ENCODE measurements around the gene SEL1L. TPM values are rescaled to one million over a fixed set of nuclear protein-coding genes. Genes with fewer than 3 reads are reported as not detected.
"Not testable (repeated sequence)": the region's sequence is repeated elsewhere in the genome, so short reads cannot be mapped to it uniquely, and the experiment has no call there.

Gene SEL1L
- total RNA-seq, result 55.1 TPM
- long read RNA-seq, full-length matches to known transcripts, result 24 of 45 reads
- long read RNA-seq, partial matches to known transcripts, result 12 of 45 reads
- long read RNA-seq, other reads (novel, unspliced or antisense), result 9 of 45 reads

DNA sequence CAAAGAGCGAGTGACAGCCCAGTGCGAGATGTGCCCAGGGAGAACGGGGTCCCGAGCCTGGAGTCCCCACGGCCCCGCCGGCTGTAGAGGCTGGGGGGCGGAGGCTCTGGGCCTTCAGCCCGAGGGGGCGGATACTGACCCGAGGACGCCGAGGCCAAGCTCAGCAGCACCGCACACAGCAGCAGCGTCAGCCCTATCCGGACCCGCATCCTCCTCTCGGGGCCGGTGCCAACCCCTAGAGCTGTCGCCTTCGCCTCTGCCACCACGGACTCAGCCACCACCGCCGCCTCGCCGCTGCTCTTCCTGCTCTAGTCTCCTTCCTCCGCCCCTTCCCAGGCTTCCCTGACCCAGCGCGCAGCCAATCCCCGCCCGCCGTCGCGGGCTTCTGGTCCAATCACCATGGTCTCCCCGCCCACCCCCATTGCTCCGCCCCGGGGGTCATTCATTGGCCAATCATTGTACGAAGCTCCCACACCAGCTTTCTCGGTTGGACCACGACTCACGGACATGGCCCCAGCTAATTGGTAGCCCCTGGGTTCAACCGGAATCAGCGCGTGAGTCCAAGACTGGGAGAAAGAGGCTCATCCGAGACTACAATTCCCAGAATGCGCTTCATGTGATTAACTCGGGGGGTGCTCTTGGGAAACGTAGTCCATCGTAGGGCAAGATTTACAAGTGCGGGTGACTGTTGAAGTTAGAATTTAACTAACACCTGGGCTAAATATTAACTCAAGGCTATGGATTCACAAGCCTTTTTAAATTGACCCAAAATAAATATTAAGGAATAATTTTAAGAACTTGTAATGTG, at the start of gene SEL1L:
Gene SEL1L, minus strand, starts transcription at position 318 of the 808 bp plus-strand sequence. Its CDS starts 109 bp downstream, at position 209.
- DNase-seq (peak; percentile 100), ATAC-seq (peak; percentile 99)
- intact Hi-C loops (cut with micrococcal nuclease), result no loop called here

GRCh38 chr14:81582420-81582819, 48.8 kb upstream of the SEL1L start:
- no peak for ATAC-seq
- intact Hi-C loops (cut with micrococcal nuclease), result no loop called here
- DNase-seq, result no peak

GRCh38 chr14:81579115-81579514, 45.5 kb upstream of the SEL1L start:
- DNase-seq (no peak), ATAC-seq (no peak)
- intact Hi-C loops (cut with micrococcal nuclease), result no loop called here

DNA sequence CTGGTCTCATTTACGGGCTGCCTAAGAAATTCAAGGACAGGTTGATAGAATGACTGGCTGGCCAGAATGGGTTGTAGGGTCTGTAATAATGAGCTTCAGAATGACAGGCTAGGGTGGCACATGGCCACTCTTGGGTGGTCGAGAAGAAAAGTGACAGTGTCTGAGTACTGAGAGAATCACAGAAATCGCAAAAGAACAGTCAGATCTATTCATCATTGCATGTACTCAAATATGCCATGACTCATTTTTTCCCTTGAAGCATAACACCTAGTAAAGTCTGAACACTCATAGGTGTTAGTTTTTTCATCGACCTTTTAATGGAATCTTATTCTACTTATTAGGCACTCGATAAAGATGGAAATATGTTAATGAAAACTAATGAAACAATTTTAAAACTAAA, 37.8 kb upstream of the SEL1L start:
- DNase-seq (no peak), ATAC-seq (no peak)
- intact Hi-C loops (cut with micrococcal nuclease), result no loop called here

DNA sequence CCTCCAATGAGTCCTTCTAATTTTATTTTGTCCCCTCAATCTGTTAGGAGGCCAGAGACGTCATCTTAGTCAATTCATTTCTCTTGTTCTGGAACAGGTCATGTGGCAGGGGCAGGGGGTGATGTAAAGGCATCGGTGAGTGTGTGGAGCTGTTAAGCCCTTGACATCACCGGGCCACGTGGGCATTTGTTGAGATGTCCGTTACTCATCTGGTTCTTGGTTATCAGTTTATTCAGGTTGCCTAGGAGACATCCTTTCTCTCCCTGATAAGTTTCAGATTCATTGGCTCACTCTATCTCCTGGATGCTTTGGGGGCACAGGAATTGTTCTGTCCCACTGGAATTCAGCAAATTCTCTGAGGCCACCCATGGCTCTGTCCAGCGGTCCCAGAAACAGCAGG, 33.6 kb upstream of the SEL1L start:
- intact Hi-C loops (cut with micrococcal nuclease), result no loop called here
- no peak for DNase-seq

GRCh38 chr14:81565441-81566290, 32.0 kb upstream of the SEL1L start:
- peak; percentile 25 for ATAC-seq
- intact Hi-C loops (cut with micrococcal nuclease), result no loop called here
- no peak for DNase-seq

More for the DNA sequence above, 33.6 kb upstream of the SEL1L start:
- no peak for ATAC-seq

DNA sequence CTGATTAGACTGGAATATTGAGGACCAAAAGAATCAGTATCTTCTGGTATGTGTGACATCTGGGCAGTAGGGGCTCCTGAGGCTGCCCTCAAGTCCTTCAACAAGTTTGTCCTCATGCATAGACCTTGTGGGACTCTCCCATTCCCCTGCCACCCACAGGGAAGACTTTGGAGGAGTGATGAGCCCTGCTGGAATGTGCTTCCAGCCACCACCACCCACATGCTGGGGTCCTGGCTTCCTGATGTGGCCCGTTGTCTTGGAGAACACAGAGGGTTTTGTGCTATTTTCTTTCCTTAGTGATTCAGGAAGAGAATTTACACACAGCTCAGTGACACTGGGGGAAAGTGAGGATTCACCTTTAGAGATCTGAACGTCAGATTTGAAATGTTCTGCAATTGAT, 29.2 kb upstream of the SEL1L start:
- intact Hi-C loops (cut with micrococcal nuclease), result no loop called here
- ATAC-seq (no peak), DNase-seq (no peak)

- ATAC-seq, result no peak
- intact Hi-C loops (cut with micrococcal nuclease), result no loop called here
- no peak for DNase-seq
These were observed 27.6 kb upstream of the SEL1L start for GRCh38 chr14:81561084-81561775.

GRCh38 chr14:81559385-81559784, 25.7 kb upstream of the SEL1L start:
- DNase-seq (no peak), ATAC-seq (no peak)
- intact Hi-C loops (cut with micrococcal nuclease), result no loop called here

- intact Hi-C loops (cut with micrococcal nuclease), result no loop called here
- DNase-seq, result no peak
- ATAC-seq, result no peak
These were observed 23.5 kb upstream of the SEL1L start for GRCh38 chr14:81557146-81557545.

DNA sequence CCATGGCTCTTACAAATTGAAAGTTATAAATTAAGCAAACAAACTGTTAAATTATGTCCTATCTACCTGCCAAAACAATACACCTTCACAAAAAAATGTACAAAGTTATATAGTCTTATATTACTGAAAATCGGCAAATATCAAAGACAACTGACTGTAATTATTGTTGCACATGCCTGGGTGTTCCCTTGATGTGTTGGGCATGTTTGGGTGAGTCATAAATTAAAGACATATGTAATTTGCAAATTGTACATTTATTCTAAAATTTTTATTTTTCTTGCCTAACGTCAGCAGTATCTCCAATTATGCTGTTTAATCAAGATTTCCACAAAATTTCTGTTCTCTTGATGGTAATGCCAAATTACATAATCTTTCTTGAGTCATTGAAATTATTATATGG, 22.0 kb upstream of the SEL1L start:
- DNase-seq, result no peak
- no peak for ATAC-seq
- intact Hi-C loops (cut with micrococcal nuclease), result no loop called here

- intact Hi-C loops (cut with micrococcal nuclease), result no loop called here
- no peak for ATAC-seq
- DNase-seq, result no peak
These were observed 21.4 kb upstream of the SEL1L start for GRCh38 chr14:81555051-81555450.

DNA sequence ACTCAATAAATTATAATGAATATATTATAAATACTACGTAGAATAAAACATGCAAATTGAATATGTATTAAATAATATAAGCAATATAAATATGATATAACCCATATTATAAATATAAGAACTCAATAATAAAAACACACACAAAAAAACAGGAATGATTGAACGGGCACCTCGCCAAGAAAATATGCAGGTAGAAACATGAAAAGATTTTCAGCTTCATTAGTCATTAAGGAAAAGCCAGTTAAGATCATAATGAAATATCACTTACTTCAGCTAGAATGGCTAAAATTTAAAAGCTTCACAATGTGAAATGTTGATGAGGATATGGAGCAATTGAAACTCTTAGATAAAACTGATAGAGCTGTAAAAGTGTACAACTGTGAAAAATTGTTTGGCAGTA, 17.8 kb upstream of the SEL1L start:
- intact Hi-C loops (cut with micrococcal nuclease), result no loop called here
- ATAC-seq (no peak), DNase-seq (no peak)

DNA sequence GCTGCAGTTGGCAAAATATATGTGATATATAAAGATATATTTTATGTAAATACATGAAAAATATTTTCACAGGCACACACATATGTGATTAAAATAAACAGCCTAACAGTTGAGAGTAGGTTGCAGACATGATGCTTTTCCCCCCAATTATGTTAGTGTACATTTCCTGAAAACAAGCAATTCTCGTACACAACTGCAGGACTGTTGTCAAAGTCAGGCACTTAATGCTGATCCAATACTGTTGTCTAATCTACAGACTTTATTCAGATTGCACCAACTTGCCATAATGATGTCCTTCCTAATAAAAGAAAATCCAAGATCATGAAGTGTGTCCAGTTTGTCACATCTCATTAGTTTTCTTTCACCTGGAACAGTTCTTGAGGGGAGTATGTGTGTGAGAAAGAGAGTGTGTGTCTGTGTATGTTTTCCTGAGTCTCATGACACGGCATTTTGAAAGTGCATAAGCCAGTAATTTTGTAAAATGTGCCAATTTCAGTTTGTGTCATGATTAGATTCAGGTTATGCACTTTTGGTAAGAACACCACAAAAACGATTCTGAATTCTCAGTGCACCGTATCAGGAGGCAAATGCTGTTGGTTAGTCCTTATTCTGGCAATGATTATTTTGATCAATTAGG, 16.5 kb upstream of the SEL1L start:
- DNase-seq, result no peak
- intact Hi-C loops (cut with micrococcal nuclease), result no loop called here
- ATAC-seq, result no peak

GRCh38 chr14:81541206-81541605, 7.6 kb upstream of the SEL1L start:
- intact Hi-C loops (cut with micrococcal nuclease); ATAC-seq; DNase-seq: not testable (repeated sequence)

DNA sequence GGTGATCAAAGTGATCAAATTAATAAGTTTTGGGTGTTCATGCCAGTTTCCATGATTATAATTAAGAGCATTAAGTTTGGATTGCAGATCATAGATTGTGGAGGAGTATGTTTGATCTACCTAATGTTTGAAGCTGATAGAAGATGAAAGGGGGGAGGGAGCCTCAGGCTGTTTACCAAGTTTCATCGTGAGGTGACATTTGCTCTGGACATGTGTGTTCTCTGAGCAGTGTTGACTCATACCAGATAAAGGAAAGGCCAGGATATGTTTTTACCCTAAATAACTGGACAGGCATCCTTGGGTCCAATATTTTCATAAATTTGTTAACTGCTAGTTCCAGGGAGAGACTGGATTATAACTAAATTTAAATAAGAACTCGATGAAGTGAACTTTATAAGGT, 3.5 kb upstream of the SEL1L start:
- intact Hi-C loops (cut with micrococcal nuclease), result no loop called here
- ATAC-seq, result no peak
- DNase-seq, result no peak

DNA sequence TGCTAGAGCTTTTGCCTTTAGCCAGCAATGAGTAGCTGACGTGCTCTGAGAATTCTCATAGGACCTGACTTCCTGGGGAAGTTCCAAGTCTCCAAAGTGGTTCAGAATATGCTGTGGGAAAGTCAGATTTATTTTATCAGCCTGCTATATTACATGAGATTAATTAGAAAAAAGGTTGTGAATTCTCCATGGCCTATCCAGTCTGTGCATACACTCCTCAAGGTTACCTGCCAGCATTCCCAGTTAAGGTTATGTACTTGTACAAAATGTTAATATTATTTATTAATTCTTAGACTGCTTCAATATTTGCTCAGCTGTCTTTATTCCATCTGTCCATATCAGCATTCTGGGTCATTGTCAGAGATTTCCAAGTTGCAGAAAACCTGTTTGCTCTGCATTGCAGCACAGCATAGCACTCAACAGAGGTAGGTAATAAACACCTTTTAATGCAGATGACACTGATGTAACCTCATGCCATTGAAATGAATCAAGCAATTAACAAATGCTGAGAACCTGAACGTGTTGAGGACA, 2.7 kb upstream of the SEL1L start:
- intact Hi-C loops (cut with micrococcal nuclease), result no loop called here
- no peak for ATAC-seq
- no peak for DNase-seq

DNA sequence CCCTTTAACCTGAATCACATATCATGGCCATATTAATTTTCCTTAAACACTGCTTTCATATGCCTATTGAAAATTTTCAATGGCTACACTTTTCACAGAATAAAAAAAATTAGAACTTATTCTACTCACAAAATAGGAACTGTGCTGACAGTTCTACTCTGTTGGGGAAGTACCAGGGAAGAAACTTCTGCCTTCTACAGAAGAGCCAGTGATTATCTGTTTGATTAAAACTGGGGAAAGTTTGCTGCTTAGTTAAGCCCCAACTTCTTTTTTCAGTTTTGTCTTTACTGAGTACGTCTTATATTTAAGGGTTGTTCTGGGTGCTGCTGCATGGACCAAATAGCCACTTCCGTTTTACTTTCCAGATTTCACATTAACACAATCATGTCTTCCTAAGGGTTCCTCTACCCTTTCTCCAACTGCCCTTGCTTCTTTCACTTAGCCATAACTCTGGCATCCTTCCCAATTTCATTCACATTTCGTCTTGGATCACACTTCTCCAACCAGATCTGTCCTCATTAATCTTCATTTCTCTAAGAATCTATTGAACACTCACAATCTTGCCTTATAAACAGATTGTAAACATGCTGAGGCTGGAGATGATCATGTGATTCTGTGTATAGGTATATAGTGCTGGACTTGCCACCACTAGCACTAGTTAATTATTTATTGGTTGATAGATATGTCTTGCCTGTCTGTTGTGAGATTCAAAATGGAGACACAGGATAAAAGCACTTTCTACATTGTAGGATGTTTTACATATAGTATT, 1.9 kb upstream of the SEL1L start:
- DNase-seq, result no peak

More for the DNA sequence above, 1.9 kb upstream of the SEL1L start:
- intact Hi-C loops (cut with micrococcal nuclease), result no loop called here
- no peak for ATAC-seq

Data from left ventricle myocardium superior (tissue), 1 donor.